Ascending aorta (tissue), 2 donors: ENCODE measurements around the gene CDK11B. TPM values are rescaled to one million over a fixed set of nuclear protein-coding genes. Genes with fewer than 3 reads are reported as not detected.

ENCODE experiments used
- DNase-seq, 2 donors: peaks; one replicate each; pipeline ENCODE4 v3.0.0-alpha.2; 2019; ENCODE audit warnings: low spot score in 2 of 2
- H3K27ac ChIP-seq, 2 donors: fragments of 200-600 bp; sonication (generic); one replicate each; pipeline ENCODE4 v1.5.1; 2016 to 2017; ENCODE audit warnings: mild to moderate bottlenecking in 1 of 2
- H3K27me3 ChIP-seq: fragments of 200-600 bp; sonication (generic); one replicate; pipeline ENCODE4 v1.5.1; 2017
- H3K36me3 ChIP-seq, 2 donors: fragments of 200-600 bp; sonication (generic); one replicate each; pipeline ENCODE4 v1.5.1; 2016
- H3K4me1 ChIP-seq, 2 donors: fragments of 200-600 bp; sonication (generic); one replicate each; pipeline ENCODE4 v1.5.1; 2016 to 2017; ENCODE audit warnings: mild to moderate bottlenecking in 1 of 2
- H3K4me3 ChIP-seq, 2 donors: fragments of 200-600 bp; sonication (generic); one replicate each; pipeline ENCODE4 v1.5.1; 2016 to 2017; ENCODE audit warnings: mild to moderate bottlenecking in 1 of 2
- H3K9me3 ChIP-seq, 2 donors: fragments of 200-600 bp; sonication (generic); one replicate each; pipeline ENCODE4 v1.5.1; 2016
- CTCF ChIP-seq, 3 experiments: fragments of 200-600 bp in 2 of 3; fragments of 450-650 bp in 1 of 3; sonication (generic) in 2 of 3; IDR thresholded peaks; one replicate each; pipeline ENCODE4 v1.5.1; 2016 to 2019; ENCODE audit warnings: antibody characterized with exemption in 3 of 3, mild to moderate bottlenecking in 1 of 3, moderate library complexity in 1 of 3
- intact Hi-C: fragments of 100-400 bp; cut with DNase I; formaldehyde crosslinking; loops from one replicate; pipeline ENCODE4 v1.15.1; 2023
- total RNA-seq: library from RNA; depleted of rRNA; stranded (reverse); fragments of >200 nt; gene quantifications from one replicate; pipeline ENCODE4 v1.1.0, GENCODE V29; 2016

Gene CDK11B
- total RNA-seq, 1 donor from 2014 or later: 24.8 TPM

GRCh38 chr1:1614204-1614953 lies 44.4 kb downstream of the CDK11B start:
- H3K36me3 ChIP-seq: peaks cover 0 to 6% of the 10 kb centered on the region in 2 donors
- H3K4me3 ChIP-seq: peak overlapping the region; percentile 97 to 100
- no peaks in the 10 kb centered on the region for H3K27me3 ChIP-seq
- no peaks in the 10 kb centered on the region for H3K9me3 ChIP-seq
- H3K4me1 ChIP-seq: peaks cover 15 to 25% of the 10 kb centered on the region in 2 donors
- intact Hi-C loops: loop anchor here (10.0 kb wide), 1 partner anchor 210 kb away; the partner anchor contains the start of gene MRPL20
- no peak for DNase-seq
- TF ChIP-seq CTCF (IDR thresholded peaks at IDR 0.05): no peak
- H3K27ac ChIP-seq: peak overlapping the region; percentile 100

DNA sequence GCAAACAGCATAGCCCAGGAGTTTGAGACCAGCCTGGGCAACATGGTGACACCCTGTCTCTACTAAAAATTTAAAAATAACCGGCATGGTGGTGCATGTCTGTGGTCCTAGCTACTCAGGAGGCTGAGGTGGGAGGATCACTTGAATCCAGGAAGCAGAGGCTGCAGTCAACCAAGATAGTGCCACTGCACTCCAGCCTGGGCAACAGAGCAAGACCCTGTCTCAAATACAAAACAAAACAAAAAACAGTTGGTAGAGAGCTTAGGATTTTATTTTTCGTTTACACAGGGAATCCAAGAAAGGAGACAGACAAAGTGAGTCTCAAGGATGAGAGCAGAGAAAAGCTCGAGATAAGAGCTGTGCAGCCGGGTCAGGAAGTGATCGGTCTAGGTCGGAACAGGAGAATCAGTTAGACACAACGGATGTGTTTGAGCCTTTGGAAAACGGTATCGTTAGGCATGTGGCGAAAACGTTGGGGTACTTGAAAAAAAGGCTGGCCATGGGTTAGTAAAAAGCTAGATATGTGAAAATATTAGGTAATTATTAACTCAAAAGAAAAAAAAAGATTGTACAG lies 45.2 kb downstream of the CDK11B start:
- no peak for DNase-seq
- intact Hi-C loops: loop anchor here (10.0 kb wide), 1 partner anchor 209 kb away; the partner anchor contains the start of gene MRPL20
- peaks cover 15 to 25% of the 10 kb centered on the region in 2 donors for H3K4me1 ChIP-seq
- no peak for TF ChIP-seq CTCF (IDR thresholded peaks at IDR 0.05)
- no peaks in the 10 kb centered on the region for H3K27me3 ChIP-seq
- peak overlapping the region; percentile 97 to 100 for H3K4me3 ChIP-seq
- H3K36me3 ChIP-seq: peaks cover 0 to 6% of the 10 kb centered on the region in 2 donors
- no peak overlapping the region for H3K27ac ChIP-seq
- no peaks in the 10 kb centered on the region for H3K9me3 ChIP-seq

DNA sequence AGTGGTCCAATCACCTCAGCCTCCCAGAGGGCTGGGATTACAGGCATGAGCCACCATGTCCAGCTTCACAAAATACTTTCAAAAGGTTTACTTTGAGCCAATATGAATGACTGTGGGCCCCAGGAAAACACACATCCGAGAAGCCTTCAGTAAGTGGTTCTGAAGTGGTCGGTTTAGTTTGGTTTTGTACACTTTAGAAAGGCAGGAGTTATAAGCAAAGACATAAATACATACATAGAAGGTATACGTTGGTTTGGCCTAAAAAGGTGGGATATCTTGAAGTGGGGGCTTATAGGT lies 46.8 kb downstream of the CDK11B start:
- intact Hi-C loops: loop anchor here (10.0 kb wide), 1 partner anchor 207 kb away; the partner anchor contains the start of gene MRPL20
- no peak overlapping the region for H3K27ac ChIP-seq
- no peaks in the 10 kb centered on the region for H3K9me3 ChIP-seq
- H3K27me3 ChIP-seq: no peaks in the 10 kb centered on the region
- no peak for TF ChIP-seq CTCF (IDR thresholded peaks at IDR 0.05)
- no peak overlapping the region for H3K4me3 ChIP-seq
- DNase-seq: no peak
- H3K4me1 ChIP-seq: peaks cover 15 to 23% of the 10 kb centered on the region in 2 donors
- H3K36me3 ChIP-seq: no peaks in the 10 kb centered on the region

DNA sequence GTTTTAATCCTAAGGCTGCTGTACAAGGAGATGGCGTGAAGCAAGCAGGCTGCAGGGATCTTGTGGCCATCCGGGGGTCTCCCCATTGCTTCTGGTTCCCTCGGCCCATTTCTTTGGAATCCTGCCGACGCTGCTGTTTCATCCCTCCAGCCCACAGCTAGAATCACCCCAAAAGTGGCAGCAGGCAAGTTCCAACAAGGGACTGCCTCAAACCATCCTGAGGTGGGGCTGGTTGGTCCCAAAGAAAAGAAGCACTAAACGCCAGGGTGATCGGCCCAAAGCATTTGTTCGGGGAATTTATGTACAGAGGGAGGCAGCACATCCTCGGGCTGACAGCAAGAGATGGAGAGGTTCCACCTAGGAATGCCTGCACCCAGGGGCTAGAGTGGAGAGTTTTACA lies 48.0 kb downstream of the CDK11B start:
- no peaks in the 10 kb centered on the region for H3K27me3 ChIP-seq
- intact Hi-C loops: loop anchor here (10.0 kb wide), 1 partner anchor 206 kb away; the partner anchor contains the start of gene MRPL20
- H3K4me1 ChIP-seq: peaks cover 11 to 16% of the 10 kb centered on the region in 2 donors
- H3K9me3 ChIP-seq: no peaks in the 10 kb centered on the region
- H3K36me3 ChIP-seq: no peaks in the 10 kb centered on the region
- H3K27ac ChIP-seq: no peak overlapping the region
- no peak for TF ChIP-seq CTCF (IDR thresholded peaks at IDR 0.05)
- no peak overlapping the region for H3K4me3 ChIP-seq
- DNase-seq: no peak

- peaks cover 11 to 16% of the 10 kb centered on the region in 2 donors for H3K4me1 ChIP-seq
- DNase-seq: no peak
- TF ChIP-seq CTCF (IDR thresholded peaks at IDR 0.05): no peak
- H3K4me3 ChIP-seq: no peak overlapping the region
- no peak overlapping the region for H3K27ac ChIP-seq
- intact Hi-C loops: loop anchor here (10.0 kb wide), 1 partner anchor 205 kb away; the partner anchor contains the start of gene MRPL20
- H3K9me3 ChIP-seq: no peaks in the 10 kb centered on the region
- no peaks in the 10 kb centered on the region for H3K36me3 ChIP-seq
- H3K27me3 ChIP-seq: no peaks in the 10 kb centered on the region
Observed at GRCh38 chr1:1609822-1610485, 48.9 kb downstream of the CDK11B start.
